Fibroblast of lung (primary cell): ENCODE data around the gene UNC13D. TPM values are rescaled to one million over a fixed set of nuclear protein-coding genes. Genes with fewer than 3 reads are reported as not detected.

Experiments used
- DNase-seq, 2 donors: peaks; one replicate each; pipeline versions ENCODE4 v3.0.0 to v3.0.0-alpha.2; 2010; ENCODE audit warnings: low read depth in 2 of 2
- H2AFZ ChIP-seq: 2 replicates; pipeline ENCODE4 v1.5.1; 2012; ENCODE audit warnings: low read length, control low read depth, inconsistent platforms
- H3K27ac ChIP-seq: 2 replicates; pipeline ENCODE4 v1.5.1; 2011; ENCODE audit warnings: low read length, control low read depth; ENCODE audit not compliant: insufficient read depth
- H3K27me3 ChIP-seq: 2 replicates; pipeline ENCODE4 v1.5.1; 2011; ENCODE audit warnings: mild to moderate bottlenecking, low read length; ENCODE audit not compliant: control insufficient read depth, insufficient read depth
- H3K36me3 ChIP-seq: 2 replicates; pipeline ENCODE4 v1.5.1; 2011; ENCODE audit warnings: low read length; ENCODE audit not compliant: control insufficient read depth, insufficient read depth
- H3K4me1 ChIP-seq: 2 replicates; pipeline ENCODE4 v1.5.1; 2011; ENCODE audit warnings: low read length; ENCODE audit not compliant: control insufficient read depth, insufficient read depth; ENCODE audit errors: extremely low read depth
- H3K4me2 ChIP-seq: 2 replicates; pipeline ENCODE4 v1.5.1; 2011; ENCODE audit warnings: low read length, control low read depth; ENCODE audit not compliant: insufficient read depth; ENCODE audit errors: extremely low read depth
- H3K4me3 ChIP-seq, 4 experiments: fragments of 200-600 bp in 1 of 4; sonication (generic) in 1 of 4; replicated peaks in 1 of 4; 2 replicates each; pipeline ENCODE4 v1.5.1; 2011 to 2016; ENCODE audit warnings: low read length in 4 of 4, low read depth in 3 of 4, mild to moderate bottlenecking in 3 of 4, control low read depth in 2 of 4, inconsistent platforms in 1 of 4, mixed read lengths in 1 of 4; ENCODE audit not compliant: insufficient read depth in 1 of 4; ENCODE audit errors: control extremely low read depth in 1 of 4
- H3K79me2 ChIP-seq: 2 replicates; pipeline ENCODE4 v1.5.1; 2012; ENCODE audit warnings: mild to moderate bottlenecking, low read length, inconsistent platforms; ENCODE audit not compliant: control insufficient read depth, insufficient read depth
- H3K9ac ChIP-seq: 2 replicates; pipeline ENCODE4 v1.5.1; 2011; ENCODE audit warnings: mild to moderate bottlenecking, low read length, control low read depth; ENCODE audit not compliant: insufficient read depth
- H3K9me3 ChIP-seq: 2 replicates; pipeline ENCODE4 v1.5.1; 2012; ENCODE audit warnings: low read depth, low read length; ENCODE audit not compliant: control insufficient read depth, insufficient read depth
- H4K20me1 ChIP-seq: 2 replicates; pipeline ENCODE4 v1.5.1; 2011; ENCODE audit warnings: low read length; ENCODE audit not compliant: control insufficient read depth, insufficient read depth; ENCODE audit errors: extremely low read depth
- CTCF ChIP-seq, 2 donors: IDR thresholded peaks in 1 of 2; conservative IDR thresholded peaks in 1 of 2; 1 replicate in 1 of 2; 2 replicates in 1 of 2; pipeline ENCODE4 v1.5.1; 2011 to 2012; ENCODE audit warnings: low read length in 2 of 2, control low read depth in 1 of 2, inconsistent platforms in 1 of 2, low read depth in 1 of 2, mild to moderate bottlenecking in 1 of 2
- EZH2 ChIP-seq: IDR thresholded peaks from 2 replicates; pipeline ENCODE4 v1.5.1; 2012; ENCODE audit warnings: low read length, control low read depth, mild to moderate bottlenecking; ENCODE audit errors: missing control alignments
- polyA plus RNA-seq, 2 donors: library from polyadenylated mRNA; depleted of rRNA in 1 of 2; stranded (reverse) in 1 of 2; unstranded in 1 of 2; fragments of >200 nt; gene quantifications; 2 replicates each; pipeline ENCODE4 v1.2.1, GENCODE V29; 2011 to 2012; ENCODE audit warnings: missing spikeins in 1 of 2
- total RNA-seq: library from RNA; depleted of rRNA; stranded (reverse); fragments of >200 nt; gene quantifications from 2 replicates; pipeline ENCODE4 v1.2.1, GENCODE V29; 2014

UNC13D gene
- total and polyA plus RNA-seq, 2 donors (not counting 1 experiment from before 2014, with no cell fraction given), result 0.22 to 1.5 TPM

DNA sequence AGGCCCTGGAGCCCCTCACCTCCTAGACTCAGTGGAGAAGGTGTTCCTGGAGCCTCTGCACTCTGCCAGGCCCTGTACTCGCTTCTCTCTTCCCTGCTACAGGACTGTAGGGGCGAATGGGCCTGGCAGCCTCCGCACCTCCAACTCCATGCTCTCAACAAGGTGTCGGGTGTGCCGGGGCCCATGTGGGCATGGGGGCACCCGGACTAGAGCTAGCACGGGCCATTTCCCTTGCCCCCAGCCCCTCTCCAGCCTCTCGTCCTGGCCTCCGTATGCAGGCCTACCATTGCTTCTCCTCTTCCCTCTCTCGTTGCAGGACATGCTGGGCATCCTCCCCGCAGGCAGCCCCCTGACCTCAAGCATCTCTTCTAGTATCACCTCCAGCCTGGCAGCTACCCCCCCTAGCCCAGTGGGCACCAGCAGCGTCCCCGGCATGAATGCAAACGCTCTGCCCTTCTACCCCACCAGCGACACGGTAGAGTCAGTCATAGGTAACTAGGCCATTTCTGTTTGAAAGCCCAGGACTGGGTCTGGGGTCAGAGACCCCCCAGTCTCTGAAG is 25.8 kb downstream of the UNC13D start:
- DNase-seq, result no peak
- Histone ChIP-seq H2AFZ (no peak overlapping the region), H3K4me1 (no peaks in the 10 kb centered on the region), H3K9me3 (no peaks in the 10 kb centered on the region), H3K79me2 (no peaks in the 10 kb centered on the region), H3K27me3 (no peaks in the 10 kb centered on the region), H3K27ac (no peak overlapping the region), H3K4me3 (no peak overlapping the region), H3K9ac (no peak overlapping the region), H4K20me1 (no peaks in the 10 kb centered on the region), H3K36me3 (peaks cover 22% of the 10 kb centered on the region), H3K4me2 (no peak overlapping the region)
- TF ChIP-seq CTCF (conservative IDR thresholded peaks at IDR 0.05 in 1 of 2, IDR thresholded peaks at IDR 0.05 in 1 of 2; ENCODE audit: low read depth in 1 of 2, low read length in 2 of 2), result no peak
- TF ChIP-seq EZH2, result no peak

DNA sequence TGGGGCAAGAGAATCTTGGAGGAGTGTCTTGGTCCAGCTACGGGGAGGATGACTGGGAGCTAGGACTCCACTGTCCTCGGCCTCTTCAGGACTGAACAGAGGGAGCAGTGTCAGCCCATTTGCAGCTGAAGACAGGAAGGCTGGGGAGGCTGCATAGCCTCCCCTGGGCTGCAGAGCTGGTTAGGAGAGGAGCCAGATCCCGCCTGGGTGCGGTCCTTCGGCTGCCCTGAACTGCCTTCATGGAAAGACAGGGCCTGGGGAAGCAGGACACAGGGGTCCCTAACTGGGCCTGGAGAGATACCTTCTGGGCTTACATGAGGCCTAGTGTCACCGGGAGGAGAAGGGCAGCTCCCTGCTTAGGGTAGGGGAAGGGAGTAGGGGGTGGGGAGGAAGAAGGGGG is 26.6 kb downstream of the UNC13D start:
- H3K9ac ChIP-seq, result no peak overlapping the region
- no peaks in the 10 kb centered on the region for H3K9me3 ChIP-seq
- H3K4me3 ChIP-seq, result no peak overlapping the region
- no peaks in the 10 kb centered on the region for H3K27me3 ChIP-seq
- H3K79me2 ChIP-seq, result no peaks in the 10 kb centered on the region
- H3K27ac ChIP-seq, result no peak overlapping the region
- no peak for DNase-seq
- H2AFZ ChIP-seq, result no peak overlapping the region
- H4K20me1 ChIP-seq, result no peaks in the 10 kb centered on the region
- H3K4me2 ChIP-seq, result no peak overlapping the region
- TF ChIP-seq CTCF (conservative IDR thresholded peaks at IDR 0.05 in 1 of 2, IDR thresholded peaks at IDR 0.05 in 1 of 2; ENCODE audit: low read depth in 1 of 2, low read length in 2 of 2) (no peak), EZH2 (no peak)
- peaks cover 31% of the 10 kb centered on the region for H3K36me3 ChIP-seq
- no peaks in the 10 kb centered on the region for H3K4me1 ChIP-seq

DNA sequence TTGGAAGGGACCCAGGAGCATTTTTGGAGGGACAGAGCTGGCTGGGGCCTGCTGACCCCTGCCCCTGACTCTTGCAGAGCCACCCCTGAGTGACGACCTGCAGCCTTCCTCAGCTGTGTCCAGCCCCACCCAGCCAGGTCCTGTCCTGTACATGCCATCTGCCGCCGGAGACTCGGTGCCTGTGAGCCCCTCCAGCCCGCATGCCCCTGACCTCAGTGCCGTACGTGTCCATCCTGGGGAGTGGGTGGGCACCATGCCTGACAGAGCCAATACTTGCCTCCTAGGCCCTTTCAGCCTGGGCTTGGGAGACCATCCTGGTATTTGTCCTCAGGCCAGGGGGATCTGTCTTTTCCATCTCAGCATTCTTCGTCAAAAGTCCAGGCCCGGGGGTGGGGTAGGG is 27.5 kb downstream of the UNC13D start:
- no peaks in the 10 kb centered on the region for H3K9me3 ChIP-seq
- H4K20me1 ChIP-seq, result no peaks in the 10 kb centered on the region
- H3K4me2 ChIP-seq, result no peak overlapping the region
- H3K4me3 ChIP-seq, result no peak overlapping the region
- no peaks in the 10 kb centered on the region for H3K4me1 ChIP-seq
- no peak overlapping the region for H2AFZ ChIP-seq
- no peaks in the 10 kb centered on the region for H3K27me3 ChIP-seq
- peaks cover 34% of the 10 kb centered on the region for H3K36me3 ChIP-seq
- TF ChIP-seq EZH2 (no peak), CTCF (conservative IDR thresholded peaks at IDR 0.05 in 1 of 2, IDR thresholded peaks at IDR 0.05 in 1 of 2; ENCODE audit: low read depth in 1 of 2, low read length in 2 of 2) (no peak)
- DNase-seq, result no peak
- H3K79me2 ChIP-seq, result no peaks in the 10 kb centered on the region
- no peak overlapping the region for H3K27ac ChIP-seq
- no peak overlapping the region for H3K9ac ChIP-seq
